Endothelial cell of umbilical vein (primary cell): ENCODE data around the gene ADH1C. TPM values are rescaled to one million over a fixed set of nuclear protein-coding genes. Genes with fewer than 3 reads are reported as not detected.

Experiments
- BruUV-seq: library from RNA; stranded (reverse); fragments of 400-500 nt; replicated peaks from 2 replicates; lab custom pipeline; 2021; lab: Mats Ljungman, UMichigan
- CTCF ChIA-PET: fragments of 300-600, 350-600 bp; sonication (Branson Sonifier 250); formaldehyde crosslinking; loops from one replicate; lab custom pipeline; 2021; ENCODE audit warnings: antibody characterized with exemption, inconsistent platforms; lab: Charles Lee
- POLR2A ChIA-PET: fragments of 300-600, 350-600 bp; sonication (Branson Sonifier 250); formaldehyde crosslinking; loops from one replicate; lab custom pipeline; 2021; ENCODE audit warnings: antibody characterized with exemption, inconsistent platforms; lab: Charles Lee
- DNase-seq: peaks from one replicate; pipeline ENCODE4 v3.0.0-alpha.2; 2011; ENCODE audit warnings: low read depth, low spot score
- FAIRE-seq: peaks from 2 replicates; lab custom pipeline; 2011; peaks lifted over from hg19 to GRCh38; lab: Jason Lieb, UNC
- H2AFZ ChIP-seq: 2 replicates; pipeline ENCODE4 v1.6.0; 2012; ENCODE audit warnings: low read depth, low read length, control low read depth, inconsistent platforms
- H3K27ac ChIP-seq: 2 replicates; pipeline ENCODE4 v1.5.1; 2011; ENCODE audit warnings: low read depth, mild to moderate bottlenecking, control low read depth, low read length, moderate library complexity; ENCODE audit not compliant: insufficient read depth
- H3K27me3 ChIP-seq, 2 experiments: 2 replicates each; pipeline versions ENCODE4 v1.6.0 to v1.6.1; 2011; ENCODE audit warnings: low read length in 2 of 2, mixed read lengths in 1 of 2; ENCODE audit not compliant: control insufficient read depth in 2 of 2, insufficient read depth in 2 of 2
- H3K36me3 ChIP-seq, 2 experiments: 2 replicates in 1 of 2; 3 replicates in 1 of 2; pipeline ENCODE4 v1.5.1; 2011; ENCODE audit warnings: low read length in 2 of 2, mild to moderate bottlenecking in 1 of 2, moderate library complexity in 1 of 2; ENCODE audit not compliant: control insufficient read depth in 2 of 2, insufficient read depth in 2 of 2; ENCODE audit errors: extremely low read depth in 1 of 2
- H3K4me1 ChIP-seq: 3 replicates; pipeline ENCODE4 v1.5.1; 2011; ENCODE audit warnings: mild to moderate bottlenecking, low read length; ENCODE audit not compliant: control insufficient read depth, insufficient read depth; ENCODE audit errors: extremely low read depth
- H3K4me2 ChIP-seq: 2 replicates; pipeline ENCODE4 v1.6.1; 2011; ENCODE audit warnings: low read length, control low read depth, mixed read lengths; ENCODE audit not compliant: insufficient read depth
- H3K4me3 ChIP-seq, 3 experiments: fragments of 200-600 bp in 1 of 3; sonication (generic), shearing (Covaris generic) in 1 of 3; replicated peaks in 1 of 3; 2 replicates each; pipeline ENCODE4 v1.5.1; 2011 to 2016; ENCODE audit warnings: control low read depth in 3 of 3, low read length in 3 of 3, mild to moderate bottlenecking in 2 of 3, inconsistent platforms in 1 of 3, low read depth in 1 of 3, moderate library complexity in 1 of 3; ENCODE audit not compliant: insufficient read depth in 1 of 3
- H3K79me2 ChIP-seq: 2 replicates; pipeline ENCODE4 v1.6.0; 2012; ENCODE audit warnings: low read length, inconsistent platforms; ENCODE audit not compliant: control insufficient read depth, insufficient read depth
- H3K9ac ChIP-seq: replicated peaks from 2 replicates; pipeline ENCODE3; 2011; ENCODE audit warnings: low read length, control low read depth; ENCODE audit not compliant: insufficient read depth; ENCODE audit errors: extremely low read depth
- H3K9me1 ChIP-seq: replicated peaks from 3 replicates; pipeline ENCODE4 v1.6.0; 2011; ENCODE audit warnings: mild to moderate bottlenecking, low read length; ENCODE audit not compliant: control insufficient read depth, insufficient read depth; ENCODE audit errors: extremely low read depth
- H3K9me3 ChIP-seq: replicated peaks from 2 replicates; pipeline ENCODE4 v1.5.1; 2012; ENCODE audit warnings: low read length, inconsistent platforms; ENCODE audit not compliant: control insufficient read depth, insufficient read depth
- H4K20me1 ChIP-seq: replicated peaks from 2 replicates; pipeline ENCODE3; 2011; ENCODE audit warnings: mild to moderate bottlenecking, low read length; ENCODE audit not compliant: control insufficient read depth, insufficient read depth; ENCODE audit errors: extremely low read depth
- CTCF ChIP-seq, 2 donors: IDR thresholded peaks; 1 replicate in 1 of 2; 2 replicates in 1 of 2; pipeline ENCODE4 v1.5.1; 2011; ENCODE audit warnings: low read length in 2 of 2, mild to moderate bottlenecking in 2 of 2, moderate library complexity in 2 of 2, control low read depth in 1 of 2, inconsistent platforms in 1 of 2, low read depth in 1 of 2; ENCODE audit not compliant: insufficient read depth in 1 of 2; ENCODE audit errors: extremely low read depth in 1 of 2
- EZH2 ChIP-seq: IDR thresholded peaks from 2 replicates; pipeline ENCODE4 v1.6.1; 2012; ENCODE audit warnings: borderline replicate concordance, low read depth, mild to moderate bottlenecking, moderate library complexity, low read length, inconsistent platforms; ENCODE audit not compliant: severe bottlenecking
- FOS ChIP-seq: IDR thresholded peaks from 2 replicates; pipeline ENCODE4 v1.6.1; 2011; ENCODE audit warnings: mild to moderate bottlenecking, low read length, moderate library complexity, borderline replicate concordance; ENCODE audit not compliant: insufficient read depth
- GATA2 ChIP-seq: IDR thresholded peaks from 2 replicates; pipeline ENCODE4 v1.7.0; 2011; ENCODE audit warnings: low read depth, mild to moderate bottlenecking, moderate library complexity, mixed read lengths, low read length; ENCODE audit not compliant: insufficient read length, insufficient read depth
- JUN ChIP-seq: IDR thresholded peaks from 2 replicates; pipeline ENCODE4 v1.6.1; 2011; ENCODE audit warnings: borderline replicate concordance, low read depth; ENCODE audit not compliant: insufficient read length, insufficient read depth
- MYC ChIP-seq: IDR thresholded peaks from one replicate; pipeline ENCODE4 v1.6.1; 2011; ENCODE audit warnings: mild to moderate bottlenecking, low read depth, low read length
- POLR2A ChIP-seq: IDR thresholded peaks from 2 replicates; pipeline ENCODE4 v1.6.1; 2012; ENCODE audit warnings: low read depth, mild to moderate bottlenecking, control low read depth, low read length
- POLR2AphosphoS5 ChIP-seq: IDR thresholded peaks from 2 replicates; pipeline ENCODE4 v1.6.1; 2012; ENCODE audit warnings: low read depth, mild to moderate bottlenecking, control low read depth, low read length, moderate library complexity; ENCODE audit not compliant: insufficient read depth
- dilution Hi-C: fragments of 300-500 bp; cut with MboI; formaldehyde crosslinking; loops from one replicate; pipeline ENCODE4 v1.15.0; 2019; ENCODE audit warnings: low sequenced_read_pairs; ENCODE audit not compliant: extremely low pct_ligation_motif_present
- intact Hi-C: fragments of 100-400 bp; cut with micrococcal nuclease; formaldehyde crosslinking; loops from one replicate; pipeline ENCODE4 v1.10.0; 2022
- polyA plus RNA-seq, 4 experiments: library from polyadenylated mRNA; depleted of rRNA in 3 of 4; stranded (reverse) in 3 of 4; unstranded in 1 of 4; fragments of >200 nt; gene quantifications; 2 replicates each; pipeline versions ENCODE4 v1.2.1 to v1.2.3, GENCODE V29; 2011 to 2012; ENCODE audit warnings: missing spikeins in 1 of 4
- total RNA-seq: library from RNA; stranded (reverse); gene quantifications from 2 replicates; pipeline ENCODE4 v1.2.3, GENCODE V29; 2021
- TF ChIP-seq, protein P1 (sequence below): IDR thresholded peaks from 2 replicates; pipeline ENCODE4 v1.6.1; 2011; ENCODE audit not compliant: insufficient read depth, insufficient read length

The ADH1C gene
- total and polyA plus RNA-seq, 2 donors (not counting 3 experiments of a cell fraction or from before 2014, with no cell fraction given), result not detected

- Histone ChIP-seq H3K27ac (no peak overlapping the region), H2AFZ (no peak overlapping the region), H3K9me3 (no peaks in the 10 kb centered on the region), H4K20me1 (no peaks in the 10 kb centered on the region), H3K9me1 (no peaks in the 10 kb centered on the region), H3K4me1 (no peaks in the 10 kb centered on the region), H3K9ac (no peak overlapping the region), H3K4me3 (no peak overlapping the region), H3K36me3 (no peaks in the 10 kb centered on the region), H3K79me2 (no peaks in the 10 kb centered on the region), H3K4me2 (no peak overlapping the region), H3K27me3 (no peaks in the 10 kb centered on the region)
- TF ChIP-seq EZH2, result no peak
- TF ChIP-seq POLR2A, result no peak
- no peak for TF ChIP-seq GATA2
- no peak for TF ChIP-seq CTCF (IDR thresholded peaks at IDR 0.05; ENCODE audit: extremely low read depth in 1 of 2, insufficient read depth in 1 of 2, low read depth in 1 of 2, low read length in 2 of 2)
- CTCF ChIA-PET, result no interaction called here
- FAIRE-seq (no peak), DNase-seq (no peak)
- BruUV-seq, result no TSS peak
- dilution Hi-C loops (no loop called here), intact Hi-C loops (no loop called here)
- POLR2A ChIA-PET, result no interaction called here
Observed at GRCh38 chr4:99323756-99324155, 28.8 kb downstream of the ADH1C start.

GRCh38 chr4:99321241-99322191, 31.0 kb downstream of the ADH1C start, which contains the start of gene ADH1B:
Gene ADH1B (minus strand): TSS chr4:99321401. CDS start chr4:99321331, 70 bp downstream.
- no TSS peak for BruUV-seq
- FAIRE-seq (no peak), DNase-seq (no peak)
- Histone ChIP-seq H3K27ac (no peak within 1 kb of the TSS), H4K20me1 (no peaks in the 10 kb centered on the region), H3K4me1 (no peaks in the 10 kb centered on the region), H3K36me3 (no peaks in the 10 kb centered on the region), H2AFZ (no peak within 1 kb of the TSS), H3K4me3 (no peak within 1 kb of the TSS), H3K9ac (no peak within 1 kb of the TSS), H3K9me3 (no peaks in the 10 kb centered on the region), H3K79me2 (no peaks in the 10 kb centered on the region), H3K27me3 (no peaks in the 10 kb centered on the region), H3K4me2 (no peak within 1 kb of the TSS), H3K9me1 (no peaks in the 10 kb centered on the region)
- dilution Hi-C loops, result no loop called here
- intact Hi-C loops, result no loop called here
- TF ChIP-seq JUN, result no peak
- TF ChIP-seq MYC, result no peak
- TF ChIP-seq FOS, result no peak
- TF ChIP-seq GATA2, result no peak
- no peak for TF ChIP-seq POLR2AphosphoS5
- TF ChIP-seq, protein P1, sequence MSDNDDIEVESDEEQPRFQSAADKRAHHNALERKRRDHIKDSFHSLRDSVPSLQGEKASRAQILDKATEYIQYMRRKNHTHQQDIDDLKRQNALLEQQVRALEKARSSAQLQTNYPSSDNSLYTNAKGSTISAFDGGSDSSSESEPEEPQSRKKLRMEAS, result no peak
- TF ChIP-seq EZH2, result no peak
- TF ChIP-seq CTCF (IDR thresholded peaks at IDR 0.05; ENCODE audit: extremely low read depth in 1 of 2, insufficient read depth in 1 of 2, low read depth in 1 of 2, low read length in 2 of 2), result no peak
- no peak for TF ChIP-seq POLR2A
- ChIA-PET POLR2A (no interaction called here), CTCF (no interaction called here)
